Stimulated activated CD8-positive, alpha-beta memory T cell treated with anti-CD3 and anti-CD28 coated beads, Interleukin-4, amount 100 ng/mL, for 1 hour (primary cell): ENCODE data around the gene UNC119.

ENCODE experiments used
- DNase-seq, 2 donors: peaks; one replicate each; pipeline ENCODE4 v3.0.0-alpha.2; 2020; ENCODE audit warnings: low read depth in 2 of 2, low spot score in 1 of 2

UNC119 gene

GRCh38 chr17:28500712-28501379 lies 51.6 kb downstream of the UNC119 start:
- DNase-seq, result no peak

GRCh38 chr17:28499684-28500357 lies 52.6 kb downstream of the UNC119 start:
- DNase-seq, result no peak

DNA sequence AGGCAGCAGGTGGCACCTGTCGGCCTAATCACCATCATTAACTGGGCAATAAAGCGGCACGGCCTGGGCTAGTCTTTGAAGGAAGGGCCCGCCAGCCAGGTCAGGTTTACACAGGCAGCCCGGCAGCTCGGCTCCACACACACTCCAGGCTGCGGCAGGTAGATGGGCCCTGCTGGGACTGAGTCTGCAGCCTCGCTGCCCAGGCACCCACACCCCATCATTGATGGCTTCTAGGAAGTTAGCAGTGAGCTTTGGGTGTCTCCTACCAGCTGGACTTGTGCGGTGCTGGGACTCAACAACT lies 53.1 kb downstream of the UNC119 start:
- DNase-seq, result no peak

DNA sequence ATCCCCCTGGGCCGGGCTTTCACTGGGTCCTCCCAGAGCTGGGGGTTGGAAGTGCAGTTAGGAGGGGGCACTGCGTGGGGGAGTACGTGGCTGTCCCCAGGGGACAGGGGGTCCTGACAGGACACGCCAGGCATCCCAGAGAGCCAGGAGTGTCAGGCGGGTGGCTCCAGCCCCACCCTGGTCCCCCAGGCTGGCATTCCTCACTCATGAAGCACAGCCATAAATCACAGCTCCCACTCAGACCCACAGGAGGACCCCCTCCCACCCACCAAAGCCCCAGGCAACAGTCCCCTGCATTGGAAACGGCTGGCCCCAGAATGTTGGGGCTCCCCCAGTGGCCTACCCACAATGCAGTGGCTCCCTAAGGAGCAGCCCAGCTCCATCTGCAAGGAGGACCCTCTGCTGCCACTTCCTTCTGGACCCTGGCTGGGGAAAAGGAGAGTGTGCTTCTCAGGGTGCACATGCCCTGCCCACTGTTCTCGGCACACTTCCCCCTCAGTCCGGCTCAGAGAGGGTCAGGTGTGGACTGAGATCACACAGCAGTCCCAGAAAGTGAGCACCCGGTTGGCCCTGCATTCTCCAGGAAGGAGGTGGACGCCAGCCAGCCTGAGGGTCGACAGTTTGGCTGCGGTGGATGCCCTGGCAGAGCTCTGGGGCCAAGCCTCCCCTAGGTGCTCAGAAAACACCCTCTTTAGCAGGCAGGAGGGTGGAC lies 53.6 kb downstream of the UNC119 start:
- DNase-seq, result no peak

- no peak for DNase-seq
These were observed 54.5 kb downstream of the UNC119 start for GRCh38 chr17:28497931-28498330.
